ENCODE measurements around the gene TBC1D14. TPM values are rescaled to one million over a fixed set of nuclear protein-coding genes. Genes with fewer than 3 reads are reported as not detected.

Gene TBC1D14
- total and polyA plus RNA-seq, 11 donors, result 9.8 to 51.0 (median 34.3) TPM

- Histone ChIP-seq H3K27ac (peak overlapping the region in 3 of 12 donors; percentile 27 to 93 (median 28)), H3K9me3 (no peaks in the 10 kb centered on the region), H3K36me3 (no peaks in the 10 kb centered on the region), H3K4me1 (peaks cover 0 to 74% (median 29%) of the 10 kb centered on the region in 12 donors), H3K27me3 (no peaks in the 10 kb centered on the region), H3K4me3 (peak overlapping the region in 1 of 12 donors; percentile 18)
- TF ChIP-seq POLR2A (IDR thresholded peaks at IDR 0.05) (no peak), CTCF (IDR thresholded peaks at IDR 0.05) (no peak)
- ATAC-seq, result peak in 3 of 4 donors; percentile 18 to 68 (median 51)
- WGBS, 4 donors, result 57 to 81% (median 72%) methylated on average over 10 to 20 of the region's 20 CpGs
- peak in 4 of 5 donors; percentile 44 to 76 (median 63) for DNase-seq
- intact Hi-C loops (cut with DNase I), result no loop called here
These were observed 29.1 kb downstream of the TBC1D14 start for GRCh38 chr4:6938647-6939271.

- no peaks in the 10 kb centered on the region for H3K9me3 ChIP-seq
- peaks cover 0 to 3% (median 0%) of the 10 kb centered on the region in 9 donors for H3K36me3 ChIP-seq
- DNase-seq (peak in 1 of 5 donors; percentile 47), ATAC-seq (no peak)
- peaks cover 0 to 87% (median 29%) of the 10 kb centered on the region in 12 donors for H3K4me1 ChIP-seq
- intact Hi-C loops (cut with DNase I), result no loop called here
- H3K27ac ChIP-seq, result peak overlapping the region in 7 of 12 donors; percentile 17 to 93 (median 42)
- no peaks in the 10 kb centered on the region for H3K27me3 ChIP-seq
- no peak overlapping the region for H3K4me3 ChIP-seq
- TF ChIP-seq POLR2A (IDR thresholded peaks at IDR 0.05) (no peak), CTCF (IDR thresholded peaks at IDR 0.05) (no peak)
- 90 to 93% (median 92%) methylated on average over 17 to 24 of the region's 24 CpGs for WGBS, 4 donors
These were observed 30.4 kb downstream of the TBC1D14 start for GRCh38 chr4:6939761-6940743.

- Histone ChIP-seq H3K4me3 (no peak overlapping the region), H3K27ac (peak overlapping the region in 6 of 12 donors; percentile 17 to 93 (median 42)), H3K36me3 (peaks cover 0 to 3% (median 0%) of the 10 kb centered on the region in 9 donors), H3K27me3 (no peaks in the 10 kb centered on the region), H3K9me3 (no peaks in the 10 kb centered on the region), H3K4me1 (peaks cover 0 to 88% (median 29%) of the 10 kb centered on the region in 12 donors)
- ATAC-seq, result no peak
- WGBS, 4 donors, result 92 to 94% (median 93%) methylated on average over 11 of the region's 11 CpGs
- TF ChIP-seq CTCF (IDR thresholded peaks at IDR 0.05) (no peak), POLR2A (IDR thresholded peaks at IDR 0.05) (no peak)
- DNase-seq, result no peak
- intact Hi-C loops (cut with DNase I), result no loop called here
These were observed 31.1 kb downstream of the TBC1D14 start for GRCh38 chr4:6940744-6941137.

- Histone ChIP-seq H3K4me1 (peaks cover 0 to 81% (median 29%) of the 10 kb centered on the region in 12 donors), H3K27me3 (no peaks in the 10 kb centered on the region), H3K27ac (peak overlapping the region in 8 of 12 donors; percentile 21 to 93 (median 38)), H3K36me3 (peaks cover 0 to 3% (median 0%) of the 10 kb centered on the region in 9 donors), H3K4me3 (peak overlapping the region in 1 of 12 donors; percentile 5), H3K9me3 (no peaks in the 10 kb centered on the region)
- no peak for DNase-seq
- TF ChIP-seq POLR2A (IDR thresholded peaks at IDR 0.05) (no peak), CTCF (IDR thresholded peaks at IDR 0.05) (no peak)
- 63 to 76% (median 70%) methylated on average over 4 of the region's 4 CpGs for WGBS, 4 donors
- intact Hi-C loops (cut with DNase I), result no loop called here
- no peak for ATAC-seq
These were observed 32.2 kb downstream of the TBC1D14 start for GRCh38 chr4:6941796-6942195.

All from heart left ventricle (tissue), 16 donors.